Mesothelial cell of epicardium (in vitro differentiated cells): ENCODE measurements around the gene APOL2. TPM values are rescaled to one million over a fixed set of nuclear protein-coding genes. Genes with fewer than 3 reads are reported as not detected.
A peak's percentile ranks its signal among the peaks of the same experiment; 100 is the strongest.

Experiments
- DNase-seq, 2 experiments: peaks; one replicate each; pipeline ENCODE4 v3.0.0; 2021; ENCODE audit warnings: low spot score in 2 of 2; ENCODE audit not compliant: unreplicated experiment in 2 of 2
- H3K27ac Mint-ChIP-seq: 2 replicates; pipeline ENCODE4 v1.8.0; 2021; ENCODE audit warnings: mixed read lengths
- H3K27me3 Mint-ChIP-seq: 2 replicates; pipeline ENCODE4 v1.8.0; 2021; ENCODE audit warnings: low read depth, mixed read lengths
- H3K36me3 Mint-ChIP-seq: 2 replicates; pipeline ENCODE4 v1.8.0; 2021; ENCODE audit warnings: mixed read lengths
- H3K4me1 Mint-ChIP-seq: 2 replicates; pipeline ENCODE4 v1.8.0; 2021; ENCODE audit warnings: mixed read lengths
- H3K4me3 Mint-ChIP-seq: 2 replicates; pipeline ENCODE4 v1.8.0; 2021; ENCODE audit warnings: mild to moderate bottlenecking, moderate library complexity, mixed read lengths
- H3K9me3 Mint-ChIP-seq: 2 replicates; pipeline ENCODE4 v1.8.0; 2021; ENCODE audit warnings: mixed read lengths
- total RNA-seq: library from RNA; stranded (reverse); gene quantifications from 3 replicates; pipeline ENCODE4 v1.2.1, GENCODE V29; 2021
- TF ChIP-seq, protein P1 (sequence below): fragments of 200-600 bp; sonication (generic); IDR thresholded peaks from one replicate; pipeline ENCODE4 v1.5.0; 2021; ENCODE audit warnings: antibody characterized with exemption; ENCODE audit not compliant: unreplicated experiment

The APOL2 gene
- total RNA-seq, 1 donor from 2014 or later: 55.5 TPM

DNA sequence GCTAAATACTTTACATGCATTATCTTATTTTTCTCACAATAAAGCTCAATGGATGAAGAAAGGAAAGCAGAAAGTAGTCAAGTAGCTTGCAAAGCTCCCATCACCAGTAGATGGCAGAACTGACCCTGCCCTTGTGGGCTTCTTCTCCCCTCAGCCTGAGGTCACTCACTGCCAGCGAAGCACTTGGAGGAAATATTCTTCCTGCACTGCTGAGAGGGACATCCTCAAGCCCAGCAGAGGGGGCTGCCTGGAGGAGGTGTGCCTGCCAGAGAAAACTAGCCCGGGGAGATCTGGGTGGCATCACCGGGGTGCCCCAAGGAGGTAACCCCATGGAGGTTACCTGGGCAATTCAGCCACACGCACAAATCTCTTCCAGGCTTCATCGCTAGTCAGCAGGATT is 44.4 kb downstream of the APOL2 start:
- Mint-ChIP-seq H3K9me3 (no peaks in the 10 kb centered on the region), H3K27ac (peak overlapping the region; percentile 69), H3K4me3 (no peak overlapping the region), H3K36me3 (peaks cover 3% of the 10 kb centered on the region), H3K27me3 (no peaks in the 10 kb centered on the region), H3K4me1 (peaks cover 54% of the 10 kb centered on the region)
- TF ChIP-seq, protein P1, sequence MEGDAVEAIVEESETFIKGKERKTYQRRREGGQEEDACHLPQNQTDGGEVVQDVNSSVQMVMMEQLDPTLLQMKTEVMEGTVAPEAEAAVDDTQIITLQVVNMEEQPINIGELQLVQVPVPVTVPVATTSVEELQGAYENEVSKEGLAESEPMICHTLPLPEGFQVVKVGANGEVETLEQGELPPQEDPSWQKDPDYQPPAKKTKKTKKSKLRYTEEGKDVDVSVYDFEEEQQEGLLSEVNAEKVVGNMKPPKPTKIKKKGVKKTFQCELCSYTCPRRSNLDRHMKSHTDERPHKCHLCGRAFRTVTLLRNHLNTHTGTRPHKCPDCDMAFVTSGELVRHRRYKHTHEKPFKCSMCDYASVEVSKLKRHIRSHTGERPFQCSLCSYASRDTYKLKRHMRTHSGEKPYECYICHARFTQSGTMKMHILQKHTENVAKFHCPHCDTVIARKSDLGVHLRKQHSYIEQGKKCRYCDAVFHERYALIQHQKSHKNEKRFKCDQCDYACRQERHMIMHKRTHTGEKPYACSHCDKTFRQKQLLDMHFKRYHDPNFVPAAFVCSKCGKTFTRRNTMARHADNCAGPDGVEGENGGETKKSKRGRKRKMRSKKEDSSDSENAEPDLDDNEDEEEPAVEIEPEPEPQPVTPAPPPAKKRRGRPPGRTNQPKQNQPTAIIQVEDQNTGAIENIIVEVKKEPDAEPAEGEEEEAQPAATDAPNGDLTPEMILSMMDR: peak; percentile 47
- DNase-seq: no peak

DNA sequence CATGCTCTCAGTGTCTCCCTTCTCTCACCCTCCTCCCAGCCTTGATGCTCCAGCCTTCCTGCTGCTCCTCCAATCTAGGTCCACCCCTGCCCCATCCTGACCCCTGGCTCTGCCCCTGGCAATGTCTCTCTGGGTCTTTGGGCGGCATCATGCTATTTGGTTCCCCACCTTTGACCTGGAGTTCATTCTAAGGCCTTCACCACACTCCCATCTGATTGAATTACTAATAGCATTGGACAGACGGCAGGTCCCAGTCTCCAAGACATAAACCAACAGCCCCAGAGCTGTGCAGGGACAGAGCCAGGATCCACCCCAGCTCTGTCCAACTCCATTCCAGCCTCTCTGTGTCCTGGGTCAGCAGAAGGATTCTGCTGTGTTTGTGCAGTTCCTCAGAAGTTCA is 44.9 kb downstream of the APOL2 start:
- DNase-seq: no peak
- Mint-ChIP-seq H3K27me3 (no peaks in the 10 kb centered on the region), H3K4me3 (no peak overlapping the region), H3K36me3 (peaks cover 3% of the 10 kb centered on the region), H3K27ac (no peak overlapping the region), H3K9me3 (no peaks in the 10 kb centered on the region), H3K4me1 (peaks cover 53% of the 10 kb centered on the region)
- TF ChIP-seq, protein P1: no peak

DNA sequence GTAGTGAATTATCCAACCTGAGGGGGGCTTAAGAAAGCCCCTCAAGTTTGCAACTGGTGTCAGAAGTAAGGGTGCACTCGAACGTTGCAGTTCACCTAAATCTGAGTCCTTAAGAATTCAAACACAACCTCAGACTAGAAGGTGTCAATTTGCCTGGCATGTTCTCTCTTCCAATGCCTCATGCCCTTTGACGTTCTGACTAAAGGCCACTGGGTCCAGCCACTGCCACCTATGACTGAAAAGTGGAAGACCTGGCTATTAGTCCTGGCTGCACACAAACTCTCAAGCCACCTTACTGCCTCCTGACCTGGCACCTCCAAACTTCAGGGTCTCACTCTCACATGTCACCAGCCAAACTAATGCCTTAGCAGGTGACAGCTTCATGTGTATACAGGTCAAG is 45.8 kb downstream of the APOL2 start:
- Mint-ChIP-seq H3K27ac (no peak overlapping the region), H3K9me3 (no peaks in the 10 kb centered on the region), H3K4me3 (no peak overlapping the region), H3K27me3 (peaks cover 1% of the 10 kb centered on the region), H3K4me1 (peaks cover 49% of the 10 kb centered on the region), H3K36me3 (peaks cover 3% of the 10 kb centered on the region)
- TF ChIP-seq, protein P1: no peak
- no peak for DNase-seq

DNA sequence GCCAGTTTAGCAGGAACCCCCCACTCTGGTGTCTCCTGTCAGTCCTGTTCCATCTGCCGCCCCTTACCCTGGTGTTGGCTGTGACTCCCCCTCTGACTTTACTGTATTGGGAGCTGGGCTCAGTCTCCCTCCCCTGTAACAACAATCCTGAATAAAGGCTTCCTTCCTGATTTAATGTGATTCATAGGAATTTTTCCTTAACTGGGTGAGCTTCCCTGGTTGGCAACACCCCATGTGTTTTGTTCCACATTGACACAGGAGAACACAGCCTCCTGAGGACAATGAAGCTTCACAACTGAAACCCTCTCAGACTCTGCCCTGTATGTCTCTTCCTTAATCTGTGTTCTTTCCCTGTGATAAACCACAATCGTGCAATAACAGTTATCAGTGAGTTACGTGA is 46.2 kb downstream of the APOL2 start:
- H3K4me1 Mint-ChIP-seq: peaks cover 45% of the 10 kb centered on the region
- TF ChIP-seq, protein P1: no peak

DNA sequence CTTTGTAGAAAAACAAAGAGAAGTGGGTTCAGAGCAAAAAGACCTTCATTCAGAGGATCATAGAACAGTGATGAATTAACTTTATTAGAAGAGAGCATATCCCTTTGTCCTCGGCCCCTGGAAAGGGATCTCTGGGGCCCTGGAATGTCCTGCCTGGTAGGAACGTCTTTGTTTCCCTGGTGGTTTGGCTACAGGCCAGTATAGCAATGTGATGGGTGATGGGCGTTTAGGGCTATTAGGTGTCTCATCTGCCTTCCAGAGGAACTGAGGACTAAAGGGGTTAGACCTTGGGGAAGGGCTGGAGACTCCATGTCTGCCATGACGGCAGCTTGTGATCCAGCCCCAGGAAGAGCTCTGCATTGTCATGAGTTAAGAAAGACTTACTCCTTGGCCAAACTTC is 46.8 kb downstream of the APOL2 start:
- TF ChIP-seq, protein P1: no peak
- H3K27me3 Mint-ChIP-seq: peaks cover 1% of the 10 kb centered on the region
- no peak overlapping the region for H3K27ac Mint-ChIP-seq
- no peaks in the 10 kb centered on the region for H3K9me3 Mint-ChIP-seq
- peaks cover 39% of the 10 kb centered on the region for H3K4me1 Mint-ChIP-seq
- no peak overlapping the region for H3K4me3 Mint-ChIP-seq
- no peak for DNase-seq
- H3K36me3 Mint-ChIP-seq: peaks cover 3% of the 10 kb centered on the region

More for the DNA sequence above, 46.2 kb downstream of the APOL2 start:
- no peak overlapping the region for H3K27ac Mint-ChIP-seq
- no peaks in the 10 kb centered on the region for H3K9me3 Mint-ChIP-seq
- H3K36me3 Mint-ChIP-seq: peaks cover 3% of the 10 kb centered on the region
- no peak for DNase-seq
- H3K27me3 Mint-ChIP-seq: peaks cover 1% of the 10 kb centered on the region
- no peak overlapping the region for H3K4me3 Mint-ChIP-seq
